Body of pancreas (tissue), 4 donors: ENCODE measurements around the gene HACD3. TPM values are rescaled to one million over a fixed set of nuclear protein-coding genes. Genes with fewer than 3 reads are reported as not detected.
A peak's percentile ranks its signal among the peaks of the same experiment; 100 is the strongest.

Experiments used
- ATAC-seq: fragments of 150-250 bp; one replicate; pipeline ENCODE4 v1.9.1; 2016
- DNase-seq, 4 donors: peaks; one replicate each; pipeline ENCODE4 v3.0.0-alpha.2; 2019
- H3K27ac ChIP-seq, 4 donors: fragments of 200-600 bp; sonication (generic); 1 replicate in 3 of 4; 2 replicates in 1 of 4; pipeline versions ENCODE4 v1.5.1 to v1.6.1; 2016 to 2019; ENCODE audit warnings: mild to moderate bottlenecking in 1 of 4, mixed read lengths in 1 of 4, moderate library complexity in 1 of 4
- H3K27me3 ChIP-seq, 2 donors: fragments of 200-600 bp; sonication (generic); one replicate each; pipeline ENCODE4 v1.6.0; 2016; ENCODE audit warnings: mild to moderate bottlenecking in 1 of 2
- H3K36me3 ChIP-seq, 2 donors: fragments of 200-600 bp; sonication (generic); replicated peaks in 1 of 2; 2 replicates each; pipeline ENCODE4 v1.5.1; 2016; ENCODE audit warnings: low read depth in 2 of 2; ENCODE audit not compliant: insufficient read depth in 1 of 2
- H3K4me1 ChIP-seq: fragments of 200-600 bp; sonication (generic); one replicate; pipeline ENCODE4 v1.6.0; 2016
- H3K4me3 ChIP-seq, 2 donors: fragments of 200-600 bp; sonication (generic); 1 replicate in 1 of 2; 2 replicates in 1 of 2; pipeline ENCODE4 v1.5.1; 2016 to 2019
- H3K9me3 ChIP-seq, 3 donors: fragments of 200-600 bp; sonication (generic); 1 replicate in 2 of 3; 2 replicates in 1 of 3; pipeline ENCODE4 v1.5.1; 2016
- CTCF ChIP-seq, 7 experiments: fragments of 450-650 bp in 4 of 7; fragments of 200-600 bp in 3 of 7; sonication (generic) in 3 of 7; IDR thresholded peaks; one replicate each; pipeline ENCODE4 v1.5.1; 2016 to 2019; ENCODE audit warnings: antibody characterized with exemption in 7 of 7
- POLR2A ChIP-seq, 3 donors: fragments of 450-650 bp; IDR thresholded peaks; one replicate each; pipeline ENCODE4 v1.6.1; 2016; ENCODE audit warnings: antibody characterized with exemption in 3 of 3, mild to moderate bottlenecking in 2 of 3
- WGBS, 2 donors: methylation state at CpG; one replicate each; pipeline ENCODE4 v1.1.5; 2017; 5-methylcytosine and 5-hydroxymethylcytosine counted together
- intact Hi-C: fragments of 100-400 bp; cut with DNase I; formaldehyde crosslinking; loops from one replicate; pipeline ENCODE4 v1.15.1; 2023
- total RNA-seq, 2 donors: library from RNA; depleted of rRNA; stranded (reverse); fragments of >200 nt; gene quantifications; one replicate each; pipeline ENCODE4 v1.1.0, GENCODE V29; 2016

HACD3 gene
- total RNA-seq, 2 donors from 2014 or later, result 10.9 to 35.8 TPM

GRCh38 chr15:65529762-65530317 lies 423 bp upstream of the HACD3 start:
- 51 to 53% methylated on average over 13 of the region's 13 CpGs for WGBS, 2 donors
- H3K4me3 ChIP-seq, result peak overlapping the region; percentile 64 to 71
- ATAC-seq, result no peak
- intact Hi-C loops, result no loop called here
- peak overlapping the region in 3 of 4 donors; percentile 63 to 79 (median 73) for H3K27ac ChIP-seq
- H3K27me3 ChIP-seq, result no peaks in the 10 kb centered on the region
- peaks cover 40% of the 10 kb centered on the region for H3K4me1 ChIP-seq
- H3K9me3 ChIP-seq, result no peaks in the 10 kb centered on the region
- no peaks in the 10 kb centered on the region for H3K36me3 ChIP-seq
- no peak for TF ChIP-seq CTCF (IDR thresholded peaks at IDR 0.05)
- TF ChIP-seq POLR2A (IDR thresholded peaks at IDR 0.05), result no peak
- no peak for DNase-seq

GRCh38 chr15:65532738-65533051 lies 2.4 kb downstream of the HACD3 start:
- no peak for TF ChIP-seq POLR2A (IDR thresholded peaks at IDR 0.05)
- no peak for TF ChIP-seq CTCF (IDR thresholded peaks at IDR 0.05)
- DNase-seq (no peak), ATAC-seq (no peak)
- intact Hi-C loops, result no loop called here
- Histone ChIP-seq H3K4me3 (no peak overlapping the region), H3K27me3 (no peaks in the 10 kb centered on the region), H3K4me1 (peaks cover 40% of the 10 kb centered on the region), H3K9me3 (no peaks in the 10 kb centered on the region), H3K36me3 (no peaks in the 10 kb centered on the region), H3K27ac (no peak overlapping the region)
- 23 to 36% methylated on average over 1 of the region's 1 CpG for WGBS, 2 donors

GRCh38 chr15:65533057-65533756 lies 2.9 kb downstream of the HACD3 start:
- Histone ChIP-seq H3K36me3 (no peaks in the 10 kb centered on the region), H3K9me3 (no peaks in the 10 kb centered on the region), H3K4me1 (peaks cover 40% of the 10 kb centered on the region), H3K27ac (no peak overlapping the region), H3K27me3 (no peaks in the 10 kb centered on the region), H3K4me3 (no peak overlapping the region)
- no peak for TF ChIP-seq CTCF (IDR thresholded peaks at IDR 0.05)
- TF ChIP-seq POLR2A (IDR thresholded peaks at IDR 0.05), result no peak
- intact Hi-C loops, result no loop called here
- no peak for DNase-seq
- ATAC-seq, result no peak
- 57 to 62% methylated on average over 5 of the region's 5 CpGs for WGBS, 2 donors

GRCh38 chr15:65535192-65535591 lies 4.9 kb downstream of the HACD3 start:
- H3K36me3 ChIP-seq, result no peaks in the 10 kb centered on the region

More at GRCh38 chr15:65535192-65535591, 4.9 kb downstream of the HACD3 start:
- Histone ChIP-seq H3K27ac (no peak overlapping the region), H3K9me3 (no peaks in the 10 kb centered on the region), H3K4me3 (no peak overlapping the region), H3K4me1 (peaks cover 34% of the 10 kb centered on the region), H3K27me3 (no peaks in the 10 kb centered on the region)
- ATAC-seq, result no peak
- intact Hi-C loops, result no loop called here
- no peak for TF ChIP-seq CTCF (IDR thresholded peaks at IDR 0.05)
- TF ChIP-seq POLR2A (IDR thresholded peaks at IDR 0.05), result no peak
- no peak for DNase-seq
- 83 to 87% methylated on average over 4 of the region's 4 CpGs for WGBS, 2 donors
